HG03060 (cell line): ENCODE measurements around the gene PSMB7.

Experiments used
- ATAC-seq: cut with Tn5 transposase; IDR thresholded peaks from one replicate; pipeline ENCODE4 v1.9.1; 2021; ENCODE audit warnings: low read depth, moderate number of reproducible peaks; ENCODE audit not compliant: unreplicated experiment

PSMB7 gene

DNA sequence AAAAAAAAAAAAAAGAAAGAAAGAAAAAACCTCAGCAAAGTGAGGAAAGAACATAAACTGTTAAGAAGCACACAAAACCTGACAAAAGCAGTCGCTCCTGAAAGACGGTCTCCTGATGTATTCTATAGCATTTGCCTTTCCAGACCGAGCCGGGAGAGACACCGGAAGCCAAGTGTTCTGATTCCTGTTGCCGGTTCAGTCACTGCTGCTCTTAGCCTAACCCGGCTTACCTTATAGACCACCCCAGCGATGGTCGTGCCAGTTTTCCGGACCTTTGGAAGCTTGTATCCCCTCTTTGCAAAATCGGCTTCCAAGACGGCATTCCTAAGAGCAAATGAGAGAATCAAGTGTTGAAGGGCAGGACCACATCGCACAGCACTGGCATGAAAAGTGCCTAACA, 630 bp downstream of the PSMB7 start:
- ATAC-seq = no peak

- no peak for ATAC-seq
Observed at GRCh38 chr9:124412228-124412575, 3.0 kb downstream of the PSMB7 start.

- no peak for ATAC-seq
Observed at GRCh38 chr9:124411514-124412227, 3.6 kb downstream of the PSMB7 start.

GRCh38 chr9:124410321-124410913, 4.8 kb downstream of the PSMB7 start:
- no peak for ATAC-seq

DNA sequence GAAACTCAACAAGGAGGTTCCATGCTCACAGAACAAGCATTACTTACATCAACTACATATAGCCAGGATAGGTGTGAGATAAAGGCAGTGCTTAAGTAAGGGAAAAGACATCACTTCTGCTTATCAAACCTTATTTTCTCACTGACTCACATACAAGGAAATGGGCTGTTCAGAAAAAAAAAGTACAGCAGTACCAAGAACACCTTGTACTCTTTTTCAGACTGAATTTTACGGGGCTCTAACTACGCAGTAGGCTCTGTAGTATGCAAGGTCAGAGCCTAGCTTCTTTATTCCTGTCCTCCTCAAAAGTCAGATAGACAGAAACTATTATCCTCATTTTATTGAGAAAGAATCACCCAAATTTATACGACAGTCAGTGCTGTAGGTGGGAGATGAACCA, 5.8 kb downstream of the PSMB7 start:
- no peak for ATAC-seq

GRCh38 chr9:124403246-124403645, 12.0 kb downstream of the PSMB7 start:
- no peak for ATAC-seq

DNA sequence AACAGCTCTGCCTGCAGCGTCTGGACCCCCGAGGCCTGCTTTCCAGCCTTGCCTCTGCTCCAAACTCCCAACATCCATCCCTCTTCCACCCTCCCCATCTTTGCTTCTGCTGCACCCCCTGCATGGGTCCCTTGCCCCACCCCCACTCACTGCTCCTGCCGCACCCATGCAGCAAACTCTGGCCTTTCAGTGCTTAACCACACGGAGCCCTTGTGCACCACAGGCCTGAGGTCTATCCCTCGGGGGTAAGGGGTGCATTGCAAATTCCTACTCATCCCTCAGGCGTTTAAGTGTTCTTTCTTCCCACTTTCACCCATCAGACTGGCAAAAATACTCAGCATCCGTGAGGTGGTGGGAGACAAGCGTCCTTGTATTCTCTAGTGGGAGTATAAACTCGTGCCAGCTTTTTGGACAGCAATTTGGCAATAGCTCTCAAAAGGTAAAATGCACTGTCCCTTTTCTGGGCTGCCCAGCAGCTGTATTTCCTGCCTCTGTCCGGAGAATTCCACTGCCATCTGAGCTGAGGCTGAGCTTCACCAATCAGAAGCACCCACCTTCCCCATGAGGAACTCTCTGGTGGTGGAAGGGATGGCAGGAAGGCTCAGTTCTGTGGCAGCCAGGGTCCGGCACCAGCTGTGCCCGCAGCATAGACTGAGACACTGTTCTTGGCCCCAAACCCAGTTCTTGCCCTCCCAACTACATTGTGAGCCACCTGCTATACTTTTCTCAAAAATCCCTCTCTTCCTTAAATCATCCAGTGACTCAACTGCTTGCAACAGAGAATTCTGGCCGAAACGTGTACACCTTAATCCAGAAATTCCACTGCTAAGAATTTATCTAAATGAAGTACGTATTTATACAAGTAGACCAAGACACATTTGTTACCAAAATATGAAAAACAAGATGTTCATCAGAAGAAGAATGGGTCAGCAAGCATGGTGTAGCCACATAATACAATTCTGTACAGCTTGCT, 15.0 kb downstream of the PSMB7 start:
- ATAC-seq = no peak

GRCh38 chr9:124399323-124399967, 15.8 kb downstream of the PSMB7 start:
- no peak for ATAC-seq

GRCh38 chr9:124398191-124398935, 16.9 kb downstream of the PSMB7 start:
- ATAC-seq = no peak

DNA sequence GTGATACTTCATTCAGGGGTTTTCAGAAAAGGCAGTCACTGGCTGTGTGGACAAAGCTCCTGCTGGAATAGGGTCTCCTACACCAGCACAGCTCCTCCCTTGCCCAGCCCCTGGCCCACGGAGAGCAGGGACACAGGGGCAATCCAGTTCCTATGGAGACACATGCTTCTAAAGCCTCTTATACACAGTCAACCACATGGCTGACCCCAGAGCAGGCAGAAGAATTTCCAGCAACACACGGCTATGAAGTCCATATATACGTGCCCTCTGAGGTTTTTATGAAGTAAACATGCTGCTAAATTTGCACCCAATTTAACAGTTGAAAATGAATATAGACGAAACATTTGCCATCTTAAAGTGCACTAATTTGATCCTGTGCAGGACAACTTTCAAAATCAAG, 19.4 kb downstream of the PSMB7 start:
- no peak for ATAC-seq

- no peak for ATAC-seq
Observed at GRCh38 chr9:124394596-124394995, 20.6 kb downstream of the PSMB7 start.

DNA sequence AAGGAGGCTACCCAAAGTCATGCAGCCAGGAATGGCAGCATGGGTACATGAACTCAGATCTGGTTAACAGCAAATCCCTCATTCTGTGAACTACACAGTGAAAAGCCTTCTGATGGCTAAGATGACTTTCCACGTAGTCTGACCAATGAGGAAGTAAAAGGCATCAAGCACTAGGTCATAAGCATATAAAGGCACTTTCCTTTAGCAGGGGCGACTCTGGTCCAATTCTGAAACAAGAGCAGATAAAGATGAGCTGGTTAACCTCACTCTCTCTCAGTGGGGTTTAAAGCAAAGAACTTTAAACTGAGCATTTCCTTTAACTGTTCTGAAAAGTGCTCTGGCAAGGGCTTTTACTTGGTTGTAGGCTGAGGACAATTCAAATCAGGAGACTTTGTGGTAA, 21.1 kb downstream of the PSMB7 start:
- no peak for ATAC-seq

DNA sequence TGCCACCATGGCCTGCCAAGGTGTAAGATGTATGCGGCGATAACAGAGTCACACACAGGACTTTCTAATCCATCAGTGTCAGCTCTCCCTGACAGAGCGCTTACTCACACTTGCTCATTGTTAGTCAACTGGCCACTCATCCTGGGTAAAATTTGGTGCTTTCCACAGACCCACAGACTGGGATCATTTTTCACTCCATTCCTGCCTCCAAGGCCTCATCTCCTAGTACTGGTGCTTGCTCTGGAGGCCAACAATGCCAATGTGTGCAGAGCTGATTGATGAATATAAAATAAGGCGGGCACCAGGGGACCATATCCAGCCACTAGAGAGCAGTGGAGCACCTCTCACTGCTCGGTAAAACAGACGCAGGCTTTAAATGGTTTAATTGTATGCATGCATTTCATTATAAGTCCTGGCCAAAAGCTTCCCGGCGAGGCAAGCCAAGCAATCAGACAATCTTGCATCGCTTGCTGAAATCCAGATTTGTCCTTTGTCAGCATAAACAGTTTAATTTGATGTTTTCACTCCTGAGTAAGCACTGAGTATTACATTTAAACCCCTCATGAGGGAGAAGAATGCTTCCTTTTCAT, 22.3 kb downstream of the PSMB7 start:
- ATAC-seq = no peak

- no peak for ATAC-seq
Observed at GRCh38 chr9:124392254-124392870, 22.9 kb downstream of the PSMB7 start.

GRCh38 chr9:124390794-124391658, 24.2 kb downstream of the PSMB7 start:
- no peak for ATAC-seq

DNA sequence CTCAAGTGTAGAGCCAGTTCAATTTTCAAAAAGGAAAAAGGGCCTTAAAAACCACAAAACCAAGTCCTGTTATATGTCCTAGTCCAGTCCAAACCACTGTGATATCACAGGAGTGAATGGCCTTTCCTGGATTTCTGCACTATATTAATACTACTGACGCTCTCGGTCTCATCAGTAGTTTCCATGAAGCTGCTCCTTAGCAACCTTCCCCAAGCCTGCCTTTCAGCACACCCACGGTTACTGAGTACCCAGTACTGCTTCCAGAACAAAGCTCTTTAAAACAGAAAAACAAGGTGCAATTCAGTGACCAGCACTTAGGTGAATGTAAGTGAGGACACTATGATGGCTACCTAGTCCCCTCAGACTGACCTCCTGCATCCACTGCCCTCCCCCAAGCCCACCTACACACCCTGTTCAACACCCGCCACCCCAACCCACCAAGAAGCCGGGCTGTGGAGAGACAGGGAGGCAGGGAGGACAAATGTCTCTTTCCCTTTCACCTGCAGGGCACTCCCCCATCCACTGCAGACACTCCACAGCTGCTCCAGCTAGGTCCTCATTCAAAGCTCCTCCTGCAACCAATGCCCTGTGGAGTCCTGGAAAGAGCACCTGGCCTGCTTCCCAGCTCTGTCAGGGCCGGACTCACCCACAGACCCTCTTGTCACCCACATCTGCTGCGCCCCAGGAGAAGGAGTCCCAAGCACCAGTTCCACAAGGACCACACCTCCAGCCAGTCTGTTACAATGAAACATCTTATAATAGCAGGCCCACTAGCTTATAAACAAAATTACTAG, 25.9 kb downstream of the PSMB7 start:
- ATAC-seq = no peak

GRCh38 chr9:124388275-124389048, 26.8 kb downstream of the PSMB7 start:
- ATAC-seq = no peak
